GM23338 (cell line): Measurements from ENCODE around the gene BOD1L2.

Experiments
- CREB1 ChIP-seq: fragments of 250-450 bp; sonication (Bioruptor Pico); IDR thresholded peaks from 2 replicates; pipeline ENCODE4 v1.5.0; 2020; ENCODE audit warnings: low read depth, mild to moderate bottlenecking, moderate library complexity
- CTCF ChIP-seq, 2 experiments: fragments of 200-600 bp in 1 of 2; sonication (generic) in 1 of 2; conservative IDR thresholded peaks; 2 replicates each; pipeline versions ENCODE4 v1.5.1 to v1.6.1; 2016 to 2017; ENCODE audit warnings: antibody characterized with exemption in 2 of 2, low read depth in 2 of 2, mild to moderate bottlenecking in 2 of 2, moderate library complexity in 1 of 2
- ETS1 ChIP-seq: IDR thresholded peaks from 2 replicates; pipeline ENCODE4 v1.6.1; 2016; ENCODE audit warnings: antibody characterized with exemption
- EZH2 ChIP-seq: fragments of 200-600 bp; sonication (generic); IDR thresholded peaks from one replicate; pipeline ENCODE4 v1.8.0; 2017; ENCODE audit warnings: antibody characterized with exemption, mild to moderate bottlenecking, low read depth; ENCODE audit not compliant: unreplicated experiment
- EZH2phosphoT487 ChIP-seq: fragments of 200-600 bp; sonication (generic); IDR thresholded peaks from one replicate; pipeline ENCODE4 v1.8.1; 2018; ENCODE audit warnings: antibody characterized with exemption; ENCODE audit not compliant: unreplicated experiment
- JUNB ChIP-seq: IDR thresholded peaks from one replicate; pipeline ENCODE4 v1.6.1; 2016; ENCODE audit warnings: antibody characterized with exemption; ENCODE audit not compliant: unreplicated experiment
- POLR2AphosphoS5 ChIP-seq: IDR thresholded peaks from 2 replicates; pipeline ENCODE4 v1.6.1; 2016; ENCODE audit warnings: antibody characterized with exemption, low read depth
- REST ChIP-seq: IDR thresholded peaks from one replicate; pipeline ENCODE4 v1.6.1; 2018; ENCODE audit warnings: antibody characterized with exemption; ENCODE audit not compliant: unreplicated experiment
- STAT1 ChIP-seq: IDR thresholded peaks from one replicate; pipeline ENCODE4 v1.6.1; 2016; ENCODE audit warnings: antibody characterized with exemption; ENCODE audit not compliant: unreplicated experiment
- ZNF114 ChIP-seq: fragments of 250-450 bp; sonication (Bioruptor Pico); IDR thresholded peaks from 2 replicates; pipeline ENCODE4 v1.5.0; 2020; ENCODE audit warnings: mild to moderate bottlenecking, moderate library complexity
- ZNF331 ChIP-seq: fragments of 250-450 bp; sonication (Bioruptor Pico); IDR thresholded peaks from 2 replicates; pipeline ENCODE4 v1.5.0; 2020; ENCODE audit warnings: low read depth, mild to moderate bottlenecking, moderate library complexity

- TF ChIP-seq EZH2 (no peak), CTCF (conservative IDR thresholded peaks at IDR 0.05; ENCODE audit: low read depth in 2 of 2) (0 out of 4 replicates have a peak, but pooled peaks of 1 of the 2 experiments have one; percentile 13), ZNF331 (no peak), CREB1 (CRISPR knock-in tag) (no peak), REST (no peak), POLR2AphosphoS5 (no peak), EZH2phosphoT487 (no peak), ETS1 (no peak), ZNF114 (CRISPR knock-in tag) (no peak), JUNB (no peak), STAT1 (no peak)
Measured at GRCh38 chr18:57122936-57123510, 23.9 kb upstream of the BOD1L2 start.
